NCI-H774 (cell line): Measurements from ENCODE around the gene TSC1.
"Not testable (repeated sequence)": the region's sequence is repeated elsewhere in the genome, so short reads cannot be mapped to it uniquely, and the experiment has no call there.

Experiments used
- DNase-seq: peaks from one replicate; lab custom pipeline; 2025; lab: John Stamatoyannopoulos, UW

TSC1 gene

DNA sequence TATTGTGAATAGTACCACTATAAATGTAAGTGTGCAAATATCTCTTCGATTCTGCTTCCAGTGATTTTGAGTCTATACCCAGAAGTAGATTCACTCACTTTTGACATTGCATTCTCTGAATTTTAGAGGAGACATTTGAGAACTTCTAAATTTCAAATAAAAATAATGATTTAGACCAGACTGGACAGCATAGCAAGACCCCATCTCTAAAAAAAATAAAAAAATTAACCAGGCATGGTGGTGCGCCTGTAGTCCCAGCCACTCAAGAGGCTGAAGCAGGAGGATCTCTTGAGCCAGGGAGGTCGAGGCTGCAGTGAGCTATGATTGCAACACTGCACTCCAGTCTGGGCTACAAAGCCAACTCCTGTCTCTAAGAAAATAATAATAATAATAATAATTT, 32.2 kb upstream of the TSC1 start:
- DNase-seq: no peak

DNA sequence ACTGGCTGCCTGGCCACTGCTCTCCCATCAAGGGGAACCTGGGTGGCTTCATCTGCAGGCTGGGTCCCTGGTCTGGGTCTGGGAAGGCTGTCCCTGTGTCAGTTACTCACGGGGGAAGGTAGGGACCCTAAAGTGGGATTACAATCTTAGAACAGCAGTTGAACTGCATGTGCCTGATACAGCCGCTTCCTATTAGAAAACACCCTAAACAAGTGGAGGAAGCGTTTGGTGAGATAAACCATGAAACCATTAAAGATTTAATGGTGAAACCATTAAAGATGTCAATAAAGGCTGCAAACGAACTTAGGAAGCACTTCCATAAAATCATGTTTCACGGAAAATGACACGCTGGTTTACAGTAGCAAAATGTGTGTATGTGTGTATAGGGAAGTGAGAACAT, 31.5 kb upstream of the TSC1 start:
- DNase-seq: no peak

DNA sequence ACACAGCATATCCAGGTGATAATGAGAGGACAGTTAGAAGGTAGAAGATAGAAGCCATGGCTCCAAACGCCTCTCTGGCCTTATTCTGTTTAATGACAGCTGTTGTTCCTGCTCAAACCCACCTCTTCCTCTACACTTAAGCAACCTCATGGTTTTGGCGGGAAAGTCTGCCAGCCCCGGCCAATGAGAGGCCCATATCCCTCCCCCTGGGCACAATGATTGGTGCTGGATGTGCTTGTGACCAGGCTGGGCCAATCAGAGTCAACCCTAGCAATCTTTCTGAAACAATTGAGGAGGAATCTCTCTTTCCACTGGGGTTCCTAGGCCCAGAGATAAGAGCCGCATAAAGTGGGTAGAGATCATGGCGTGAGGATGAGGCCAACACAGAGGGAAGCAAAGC, 29.3 kb upstream of the TSC1 start:
- DNase-seq: no peak

DNA sequence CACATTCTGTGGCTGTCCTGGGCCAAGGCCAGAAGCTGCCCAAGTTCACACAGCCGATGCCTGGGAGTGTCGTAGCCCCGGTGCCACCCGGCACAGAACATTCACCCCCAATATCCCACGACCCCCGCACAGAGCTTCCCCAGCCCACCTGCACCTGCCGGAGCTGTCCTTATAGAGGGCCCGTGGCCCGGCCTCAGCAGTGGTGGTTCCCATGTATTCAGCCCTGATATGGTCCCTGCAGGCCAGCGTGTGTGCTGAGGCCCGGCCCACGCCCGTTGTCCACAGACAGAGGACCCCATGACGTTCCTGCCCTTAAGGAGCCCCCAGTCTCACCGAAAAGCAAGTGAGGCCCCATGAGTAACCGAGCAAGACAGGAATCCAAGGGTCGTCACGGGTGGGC, 28.8 kb upstream of the TSC1 start:
- no peak for DNase-seq

DNA sequence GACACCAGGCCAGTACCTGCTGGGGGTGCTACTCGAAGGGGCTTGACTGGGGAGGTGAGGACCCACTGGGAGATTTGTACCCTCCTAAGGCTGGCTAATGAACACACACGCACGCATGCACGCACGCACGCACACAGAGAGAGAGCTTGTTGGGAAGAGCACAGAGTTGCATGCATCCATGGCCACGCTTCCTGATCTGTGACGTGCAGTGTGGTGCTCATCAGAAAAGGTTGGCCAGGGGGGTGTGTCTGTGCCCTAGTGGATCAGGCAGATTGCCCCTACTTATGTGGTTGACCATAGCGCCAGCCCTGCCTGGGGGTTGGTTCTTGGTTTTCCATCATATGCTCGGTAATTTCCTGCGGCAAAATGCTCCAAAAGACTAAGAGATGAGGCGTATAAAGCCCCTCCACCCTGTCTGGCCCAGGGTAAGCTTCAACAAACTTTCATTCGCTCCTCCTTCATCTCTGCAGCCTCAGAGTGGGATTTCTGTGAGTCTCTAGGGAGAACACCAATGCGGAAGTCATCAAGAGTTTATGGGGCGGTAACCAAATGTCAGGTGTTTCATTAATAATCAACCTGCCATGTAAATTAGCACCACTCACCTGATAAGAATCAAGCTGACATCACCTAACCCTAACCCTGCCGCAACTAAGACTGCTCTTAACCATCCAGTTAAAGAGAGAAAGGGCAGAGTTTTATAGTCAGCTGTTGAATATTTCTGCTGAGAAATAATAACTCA, 26.1 kb upstream of the TSC1 start:
- DNase-seq: no peak

DNA sequence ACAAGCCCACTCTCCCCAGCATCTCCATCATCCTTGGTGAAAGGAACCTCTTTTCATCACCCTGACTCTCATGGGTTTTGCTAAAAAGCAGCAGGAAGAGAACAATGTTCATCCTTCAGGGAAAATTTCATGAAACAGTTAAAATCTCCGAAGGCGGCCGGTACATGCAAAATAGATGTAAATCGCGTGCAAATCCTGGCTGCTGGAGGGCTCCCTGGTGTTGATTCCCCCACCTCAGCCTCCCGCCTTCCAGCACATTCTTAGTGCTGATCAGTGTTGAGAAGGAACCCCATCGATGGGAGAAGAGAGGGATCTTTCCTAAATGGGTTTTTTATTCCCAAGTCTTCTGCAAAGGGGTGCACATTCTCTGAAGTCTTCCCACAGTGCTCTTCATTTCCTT, 25.4 kb upstream of the TSC1 start:
- no peak for DNase-seq

DNA sequence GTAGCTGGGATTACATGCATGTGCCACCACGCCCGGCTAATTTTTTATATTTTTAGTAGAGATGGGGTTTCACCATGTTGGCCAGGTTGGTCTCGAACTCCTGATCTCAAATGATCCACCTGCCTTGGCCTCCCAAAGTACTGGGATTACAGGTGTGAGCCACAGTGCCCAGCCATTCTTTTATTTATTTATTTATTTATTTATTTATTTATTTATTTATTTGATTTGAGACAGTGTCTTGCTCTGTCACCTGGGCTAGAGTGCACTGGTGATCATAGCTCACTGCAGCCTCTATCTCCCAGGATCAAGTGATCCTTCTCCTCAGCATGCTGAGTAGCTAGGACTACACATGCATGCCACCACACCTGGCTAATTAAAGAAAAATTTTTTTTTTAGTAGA, 23.5 kb upstream of the TSC1 start:
- DNase-seq: not testable (repeated sequence)

DNA sequence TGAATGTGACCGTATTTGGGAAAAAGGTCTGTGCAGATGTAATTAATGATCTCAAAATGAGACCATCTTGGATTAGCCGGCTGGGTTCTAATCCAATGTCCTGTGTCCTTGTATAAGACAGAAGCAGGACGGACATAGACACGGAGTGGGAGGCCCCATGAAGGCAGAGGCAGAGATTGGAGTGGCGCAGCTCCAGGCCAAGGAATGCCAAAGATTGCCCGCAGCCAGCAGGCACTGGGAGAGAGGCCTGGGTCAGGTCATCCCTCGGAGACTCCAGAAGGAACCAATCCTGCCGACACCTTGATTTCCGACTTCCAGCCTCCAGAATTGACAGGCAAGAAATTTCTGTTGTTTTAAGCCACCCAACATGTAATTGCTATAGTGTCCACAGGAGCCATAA, 21.1 kb upstream of the TSC1 start:
- DNase-seq: no peak

DNA sequence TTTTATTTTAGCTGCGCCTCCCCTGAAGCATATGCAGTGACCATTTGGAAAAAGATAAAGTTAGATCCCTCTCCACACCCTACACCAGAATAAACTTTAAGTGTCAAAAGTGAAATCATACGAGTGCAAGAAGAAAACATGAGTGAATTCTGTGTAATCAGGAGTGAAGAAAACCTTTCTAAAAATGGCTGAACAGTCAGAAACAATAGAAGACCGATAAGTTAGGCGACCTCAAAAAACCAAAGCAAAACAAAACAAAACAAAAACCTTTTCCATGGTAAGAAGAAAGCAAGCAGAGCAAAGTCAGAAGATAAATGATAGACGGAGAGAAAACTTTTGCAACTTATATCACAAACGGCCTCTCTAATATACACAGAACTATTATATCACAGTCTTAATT, 16.6 kb upstream of the TSC1 start:
- DNase-seq: no peak

DNA sequence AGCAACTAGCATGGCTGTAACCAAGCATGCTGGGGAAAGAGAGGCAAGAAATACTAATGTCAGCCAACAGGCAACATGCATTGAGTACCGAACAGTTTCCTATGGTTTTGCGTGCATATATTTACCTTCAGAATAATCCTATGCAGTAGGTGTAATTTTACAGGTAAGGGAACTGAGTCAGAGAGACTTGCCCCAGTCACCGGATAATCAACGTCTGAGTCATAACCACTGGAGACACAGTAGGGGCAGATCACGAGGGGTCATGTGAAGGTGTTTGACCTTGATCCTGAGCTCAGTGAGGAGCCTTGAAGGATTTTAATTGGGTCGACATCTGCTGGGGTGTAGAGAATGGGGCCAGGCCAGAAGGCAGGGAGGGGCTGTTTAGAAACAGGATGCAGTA, 13.4 kb upstream of the TSC1 start:
- no peak for DNase-seq

DNA sequence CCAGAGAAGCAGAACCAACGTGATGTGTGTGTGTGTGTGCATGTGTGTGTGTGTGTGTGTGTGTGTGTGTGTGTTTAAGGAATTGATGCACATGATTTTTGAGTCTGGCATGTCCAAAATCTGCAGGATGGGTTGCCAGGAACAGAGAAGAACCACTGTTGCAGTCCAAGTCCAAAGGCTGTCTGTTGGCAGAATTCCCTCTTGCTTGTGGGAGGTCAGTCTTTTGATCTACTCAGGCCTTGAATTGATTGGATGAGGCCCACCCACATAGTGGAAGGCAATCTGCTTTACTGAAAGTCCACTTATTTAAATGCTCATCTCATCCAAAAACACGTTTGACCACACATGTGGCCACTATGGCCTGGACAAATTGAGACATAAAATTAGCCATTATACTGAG, 11.4 kb upstream of the TSC1 start:
- no peak for DNase-seq

DNA sequence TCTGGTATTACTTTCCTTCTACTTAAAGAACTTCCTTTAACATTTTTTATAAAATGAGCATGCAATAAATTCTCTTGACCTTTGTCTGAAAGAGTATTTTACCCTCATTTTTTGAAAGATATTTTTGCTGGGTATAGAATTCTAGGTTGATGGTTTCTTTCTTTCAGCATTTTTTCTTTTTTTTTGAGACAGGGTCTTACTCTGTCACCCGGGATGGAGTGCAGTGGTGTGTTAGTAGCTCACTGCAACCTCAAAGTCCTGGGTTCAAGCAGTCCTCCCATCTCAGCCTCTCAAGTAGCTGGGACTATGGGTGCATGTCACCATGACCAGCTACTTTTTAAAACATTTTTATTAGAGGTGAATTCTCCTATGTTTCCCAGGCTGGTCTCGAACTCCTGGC, 10.7 kb upstream of the TSC1 start:
- no peak for DNase-seq

DNA sequence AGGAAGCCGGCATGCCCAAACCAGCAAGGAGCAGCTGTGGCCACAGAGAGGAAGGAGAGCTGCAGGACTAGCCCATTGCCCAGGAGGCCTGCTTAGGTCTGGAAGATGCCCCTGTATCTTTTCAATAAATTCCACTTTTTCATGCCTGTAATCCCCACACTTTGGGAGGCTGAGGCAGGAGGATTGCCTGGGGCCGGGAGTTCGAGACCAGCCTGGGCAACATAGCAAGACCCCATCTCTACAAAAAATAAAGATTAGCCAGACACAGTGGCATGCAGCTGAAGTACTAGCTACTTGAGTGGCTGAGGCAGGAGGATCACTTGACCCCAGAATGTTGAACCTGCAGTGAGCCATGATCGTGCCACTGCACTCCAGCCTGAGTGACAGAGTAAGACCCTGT, 5.3 kb upstream of the TSC1 start:
- no peak for DNase-seq

DNA sequence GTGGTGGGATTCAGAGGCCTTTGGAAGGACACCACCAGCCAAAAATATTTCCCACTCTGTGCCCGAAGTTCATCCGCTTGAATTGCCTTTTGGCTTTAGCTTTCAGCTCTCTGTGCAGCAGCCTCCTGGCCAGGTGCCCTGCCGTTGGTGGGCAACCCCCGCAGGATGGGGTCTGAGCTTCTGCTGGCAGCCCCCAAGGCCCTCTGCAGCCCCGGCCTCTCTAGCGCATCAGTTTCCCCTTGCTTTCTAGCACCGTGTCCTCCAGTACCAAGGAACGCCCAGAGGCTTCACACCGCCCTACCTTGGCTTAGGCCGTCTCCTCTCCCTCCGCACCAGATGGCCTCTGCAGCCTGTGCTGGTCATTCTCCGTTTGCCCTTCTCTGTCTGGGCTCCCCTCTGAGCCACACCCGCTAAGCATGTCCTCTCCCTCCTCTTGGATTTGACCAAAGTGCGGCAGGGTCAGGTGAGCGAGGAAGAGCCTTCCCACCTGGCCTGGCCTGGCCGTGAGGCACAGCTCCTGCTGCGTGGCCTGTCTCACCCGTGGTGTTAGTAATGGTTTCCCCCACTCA, 4.2 kb upstream of the TSC1 start:
- DNase-seq: no peak

DNA sequence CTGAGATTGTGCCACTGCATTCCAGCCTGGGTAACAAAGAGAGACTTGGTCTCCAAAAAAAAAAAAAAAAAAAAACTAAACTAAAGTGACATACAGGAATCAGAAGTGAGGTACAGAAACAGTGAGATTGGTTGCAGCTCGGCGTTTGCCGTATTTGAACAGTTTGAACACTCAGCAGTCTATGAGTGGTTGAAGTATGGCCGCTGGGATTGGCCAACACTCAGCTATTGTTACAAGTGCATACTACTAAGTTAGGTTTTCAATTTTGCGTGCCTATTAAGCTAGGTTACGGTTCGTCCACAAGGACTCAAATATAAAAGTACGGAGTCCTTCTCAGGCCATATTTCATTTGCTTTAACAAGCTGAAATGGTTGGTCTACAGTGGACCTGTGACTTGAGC, 3.3 kb upstream of the TSC1 start:
- DNase-seq: peak; percentile 44

DNA sequence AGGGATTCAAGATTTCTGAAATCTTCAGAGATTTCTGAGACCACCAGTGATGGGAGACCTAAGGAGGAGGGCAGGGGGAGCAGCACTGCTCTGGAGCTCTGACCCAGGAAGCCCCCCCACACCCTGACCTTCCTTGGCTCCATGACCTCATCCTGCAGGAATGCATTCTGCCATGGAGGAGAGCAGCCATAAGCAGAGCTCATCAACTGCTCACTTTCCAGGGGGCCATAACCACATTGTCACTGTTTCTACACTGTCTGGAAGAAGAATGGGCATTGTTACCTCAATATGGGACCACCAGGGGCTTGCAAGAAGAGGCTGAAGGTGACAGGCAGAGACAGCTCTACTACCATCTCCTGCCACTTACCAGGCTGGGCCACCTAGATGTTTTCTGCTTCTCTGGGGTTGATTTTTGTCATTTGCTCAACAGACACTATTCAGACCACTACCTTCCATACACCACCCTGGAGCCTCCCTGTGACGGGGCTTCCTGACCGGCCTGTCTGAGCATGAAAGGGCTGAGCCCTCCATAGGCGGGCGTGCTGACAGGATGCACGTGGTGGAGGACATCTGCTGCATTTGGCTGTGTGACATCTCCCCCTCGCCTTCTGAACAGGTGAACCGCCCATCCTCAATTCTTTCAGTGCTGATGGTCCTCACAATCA, 2.3 kb upstream of the TSC1 start:
- DNase-seq: no peak

DNA sequence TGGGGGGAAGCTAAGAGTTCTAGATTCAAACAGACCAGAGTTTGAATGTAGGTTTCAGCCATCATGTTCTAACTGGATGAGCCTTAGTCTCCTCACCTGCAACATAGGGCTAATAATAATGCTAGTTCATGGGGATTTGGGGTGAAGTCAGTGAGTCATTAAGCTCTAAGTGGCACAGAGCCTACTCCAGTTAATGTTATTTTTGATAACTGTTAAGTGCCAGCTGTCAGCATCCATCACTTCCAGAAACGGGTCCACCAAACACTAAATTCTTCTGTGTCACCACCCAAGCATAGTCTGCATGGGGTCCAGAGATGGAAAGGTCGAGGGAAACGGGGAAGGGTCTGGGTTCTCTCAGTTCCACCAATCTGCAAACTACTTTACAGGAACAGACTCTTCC, 1.8 kb upstream of the TSC1 start:
- no peak for DNase-seq

DNA sequence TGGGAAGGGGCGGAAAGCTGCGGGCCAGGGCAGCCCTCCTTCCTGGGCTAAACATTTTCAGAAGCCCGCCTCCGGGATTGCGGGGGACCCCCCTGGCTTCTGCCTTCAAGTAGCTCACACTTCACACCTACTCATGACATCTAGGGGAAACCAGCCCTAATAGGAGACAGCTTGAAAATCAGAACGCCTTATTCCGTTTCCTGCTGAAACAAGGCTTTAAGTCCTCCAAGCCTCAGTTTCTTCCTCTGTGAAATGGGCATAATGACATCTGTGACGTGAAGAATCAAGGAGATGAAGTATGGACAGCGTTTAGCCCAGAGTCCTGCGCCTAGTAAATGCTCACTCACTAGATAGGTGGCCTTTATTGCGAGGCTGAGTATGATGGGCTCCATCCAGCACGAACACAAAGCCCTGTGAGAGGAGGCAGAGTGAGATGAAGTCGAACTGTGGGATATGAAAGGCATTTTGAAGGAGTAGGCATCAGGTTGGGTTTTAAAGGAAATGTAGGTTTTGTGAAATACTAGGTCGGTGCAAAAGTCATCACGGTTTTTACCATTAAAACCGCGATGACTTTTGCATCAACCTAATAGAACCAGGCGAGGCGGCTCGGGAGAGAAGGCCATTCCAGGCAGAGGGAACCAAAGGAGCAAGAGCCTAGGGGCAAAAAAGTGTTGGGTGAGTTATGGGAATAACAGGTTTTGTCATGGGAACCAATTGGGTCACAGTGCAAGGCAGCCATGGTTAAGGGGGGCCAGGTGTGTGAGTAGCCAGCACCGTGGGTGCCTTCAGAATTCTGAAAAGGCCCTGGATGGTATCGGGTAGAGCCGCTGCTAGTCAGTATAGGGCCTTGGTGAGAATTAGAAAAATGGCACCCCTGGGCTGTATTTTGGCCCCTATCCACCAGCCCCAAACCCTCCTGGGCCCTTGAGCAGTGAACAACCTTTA, 1.0 kb upstream of the TSC1 start:
- DNase-seq: no peak

DNA sequence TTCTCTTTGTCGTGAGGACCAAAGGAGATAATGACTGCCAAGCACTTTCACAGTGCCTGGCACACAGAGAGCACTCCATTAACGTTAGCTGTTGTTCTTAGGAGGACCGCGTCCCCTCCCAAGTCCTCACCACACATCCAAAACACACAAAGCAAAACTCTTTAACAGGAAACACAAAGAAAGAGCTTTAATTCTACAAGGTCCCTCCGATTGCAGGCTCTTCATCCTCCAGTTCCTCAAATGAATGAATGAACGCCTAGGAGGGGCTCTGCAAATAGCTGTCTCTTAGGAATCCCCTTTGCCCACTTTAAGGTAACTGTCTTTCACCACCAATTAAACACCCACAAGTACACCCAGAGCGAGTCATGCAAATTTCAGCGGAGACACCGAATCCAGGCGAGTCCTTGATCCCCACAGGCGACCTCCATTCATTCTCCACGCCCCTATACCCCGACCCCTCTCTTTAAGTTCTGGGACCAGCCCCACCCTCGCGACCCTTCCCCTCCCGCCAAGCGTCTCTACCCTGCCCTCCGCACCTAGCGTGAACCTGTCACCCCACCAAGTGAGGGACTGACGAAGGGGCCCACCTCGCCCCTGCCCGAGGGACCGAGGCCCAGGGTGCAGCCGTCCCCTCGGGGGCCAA, 644 bp downstream of the TSC1 start:
- no peak for DNase-seq

DNA sequence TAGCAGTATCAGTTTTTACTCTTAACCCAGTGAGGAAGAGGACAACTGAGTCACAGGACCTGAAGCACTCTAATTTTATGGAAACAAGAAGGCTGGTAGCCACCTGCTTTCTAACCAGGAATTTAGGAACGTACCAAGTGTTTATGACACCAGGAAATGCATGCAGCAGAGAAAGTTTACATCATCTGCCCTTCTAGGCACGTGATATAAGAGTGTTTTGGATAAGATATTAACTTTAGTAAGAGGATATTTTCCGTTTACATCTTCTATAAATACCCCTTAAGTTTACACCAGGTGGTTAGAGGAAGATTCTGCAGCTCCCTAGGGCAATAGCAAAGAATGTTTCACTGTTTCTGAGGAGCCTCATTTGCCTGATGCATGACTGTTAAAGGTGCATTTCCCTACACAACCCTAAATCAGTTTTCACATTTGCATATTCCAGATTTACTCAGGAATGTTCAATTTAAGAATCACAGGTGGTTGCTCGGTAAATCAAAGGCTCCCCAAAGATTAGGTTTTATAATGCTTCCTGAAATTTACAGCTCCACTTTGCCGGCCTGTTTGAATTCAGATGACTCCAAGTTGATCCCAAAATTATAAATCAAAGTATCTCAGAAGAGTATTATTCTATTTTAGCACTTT, 1.8 kb downstream of the TSC1 start:
- DNase-seq: no peak

DNA sequence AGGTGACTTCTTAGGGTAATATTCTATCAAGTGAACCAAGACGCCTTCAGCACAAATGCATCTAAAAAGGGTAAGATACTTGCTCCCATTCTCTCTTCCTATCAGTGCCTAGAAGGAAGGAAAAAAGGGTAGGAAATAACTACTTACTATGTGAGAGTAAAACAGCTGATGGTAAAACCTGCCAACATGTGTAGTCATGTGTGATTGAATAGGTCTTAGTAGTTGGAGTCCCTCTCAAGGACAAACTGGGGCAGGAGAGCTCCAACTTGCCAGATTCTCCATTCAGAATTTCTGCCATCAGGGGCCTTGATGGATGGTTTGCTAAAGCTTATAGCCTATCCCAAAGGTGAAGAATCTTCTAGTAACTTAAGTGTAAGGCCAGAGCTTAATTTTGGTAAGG, 5.2 kb downstream of the TSC1 start:
- no peak for DNase-seq

DNA sequence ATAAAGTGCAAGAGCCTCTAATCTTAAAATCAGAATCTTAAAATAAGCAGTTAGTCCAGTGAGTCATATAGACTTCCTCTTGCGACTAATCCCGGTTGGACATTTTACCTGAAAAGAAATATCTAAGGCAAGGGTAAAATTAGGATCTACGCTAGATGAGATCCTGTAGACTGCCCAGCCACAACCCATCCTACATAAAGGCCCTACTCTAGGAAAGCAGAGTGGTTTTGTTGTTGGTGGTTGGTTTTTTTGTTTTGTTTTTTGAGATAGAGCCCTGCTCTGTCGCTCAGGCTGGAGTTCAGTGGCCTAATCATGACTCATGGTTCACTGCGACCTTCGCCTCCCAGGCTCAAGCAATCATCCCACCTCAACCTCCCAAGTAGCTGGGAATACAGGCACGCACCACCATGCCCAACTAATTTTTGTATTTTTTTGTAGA, 6.9 kb downstream of the TSC1 start:
- DNase-seq: no peak
